Measurements from ENCODE around the gene PRL.

DNA sequence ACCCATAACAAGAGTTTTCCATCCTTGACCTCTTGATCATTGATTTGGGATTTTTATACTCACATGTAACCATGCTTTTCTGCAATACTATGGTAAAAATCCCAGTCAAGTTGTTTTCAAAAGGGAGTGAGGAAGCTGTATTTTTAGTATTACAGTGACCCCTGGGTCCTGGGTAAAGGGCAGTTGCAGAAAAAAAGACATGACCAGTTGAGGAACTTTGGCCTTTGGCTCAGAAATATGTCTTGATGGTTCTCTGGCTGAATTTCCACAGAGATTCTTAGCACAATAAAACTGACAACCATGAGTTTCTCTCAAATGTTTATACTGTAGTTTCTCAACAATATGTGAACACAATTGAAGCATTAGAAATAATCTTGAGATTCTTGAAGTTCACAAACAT is 28.6 kb upstream of the PRL start:
- TF ChIP-seq CTCF (IDR thresholded peaks at IDR 0.05) (no peak), POLR2AphosphoS5 (IDR thresholded peaks at IDR 0.05) (no peak)
